BE2C (cell line): ENCODE measurements around the gene NR5A2.

ENCODE experiments used
- DNase-seq: peaks from one replicate; pipeline ENCODE4 v3.0.0-alpha.2; 2020
- H3K27me3 ChIP-seq: fragments of 250-450 bp; sonication (Bioruptor Pico); 2 replicates; pipeline ENCODE4 v1.5.1; 2020; ENCODE audit warnings: mild to moderate bottlenecking
- H3K36me3 ChIP-seq: fragments of 250-450 bp; sonication (Bioruptor Pico); 2 replicates; pipeline ENCODE4 v1.5.1; 2020; ENCODE audit warnings: mild to moderate bottlenecking
- H3K4me1 ChIP-seq: fragments of 250-450 bp; sonication (Bioruptor Pico); 2 replicates; pipeline ENCODE4 v1.5.1; 2020
- H3K4me3 ChIP-seq: 2 replicates; pipeline ENCODE4 v1.5.1; 2011; ENCODE audit warnings: low read depth, low read length
- H3K9me3 ChIP-seq: fragments of 250-450 bp; sonication (Bioruptor Pico); 2 replicates; pipeline ENCODE4 v1.5.1; 2020
- CTCF ChIP-seq: IDR thresholded peaks from 2 replicates; pipeline ENCODE4 v1.5.1; 2012; ENCODE audit warnings: mild to moderate bottlenecking, low read depth, low read length

Gene NR5A2

GRCh38 chr1:199995096-199995685 is 32.3 kb upstream of the NR5A2 start:
- no peaks in the 10 kb centered on the region for H3K4me1 ChIP-seq
- TF ChIP-seq CTCF = no peak
- no peaks in the 10 kb centered on the region for H3K36me3 ChIP-seq

GRCh38 chr1:200005165-200005564 is 22.3 kb upstream of the NR5A2 start:
- no peaks in the 10 kb centered on the region for H3K4me1 ChIP-seq
- DNase-seq = no peak
- no peaks in the 10 kb centered on the region for H3K9me3 ChIP-seq
- no peaks in the 10 kb centered on the region for H3K36me3 ChIP-seq
- H3K4me3 ChIP-seq = no peak overlapping the region
- TF ChIP-seq CTCF = no peak
- H3K27me3 ChIP-seq = peaks cover 6% of the 10 kb centered on the region

More at GRCh38 chr1:199995096-199995685, 32.3 kb upstream of the NR5A2 start:
- H3K27me3 ChIP-seq = no peaks in the 10 kb centered on the region; the same call in none of the 2 replicates
- no peaks in the 10 kb centered on the region for H3K9me3 ChIP-seq
- no peak for DNase-seq
- no peak overlapping the region for H3K4me3 ChIP-seq

- Histone ChIP-seq H3K4me3 (no peak overlapping the region), H3K9me3 (no peaks in the 10 kb centered on the region), H3K4me1 (no peaks in the 10 kb centered on the region), H3K36me3 (no peaks in the 10 kb centered on the region), H3K27me3 (peaks cover 6% of the 10 kb centered on the region)
- DNase-seq = no peak
- no peak for TF ChIP-seq CTCF
Observed at GRCh38 chr1:200006711-200007110, 20.8 kb upstream of the NR5A2 start.

GRCh38 chr1:200015811-200016210 is 11.7 kb upstream of the NR5A2 start:
- no peak for TF ChIP-seq CTCF
- no peaks in the 10 kb centered on the region for H3K36me3 ChIP-seq
- H3K9me3 ChIP-seq = no peaks in the 10 kb centered on the region
- no peak overlapping the region for H3K4me3 ChIP-seq
- H3K4me1 ChIP-seq = no peaks in the 10 kb centered on the region
- H3K27me3 ChIP-seq = peaks cover 5% of the 10 kb centered on the region; the same call in 1 of the 2 replicates
- DNase-seq = no peak

GRCh38 chr1:200021577-200022238 is 5.8 kb upstream of the NR5A2 start:
- no peak for TF ChIP-seq CTCF
- Histone ChIP-seq H3K36me3 (no peaks in the 10 kb centered on the region), H3K4me3 (no peak overlapping the region), H3K4me1 (no peaks in the 10 kb centered on the region), H3K27me3 (peaks cover 12% of the 10 kb centered on the region; the same call in 1 of the 2 replicates), H3K9me3 (no peaks in the 10 kb centered on the region)
- no peak for DNase-seq

- H3K4me3 ChIP-seq = no peak overlapping the region
Observed at GRCh38 chr1:200022239-200022804, 5.2 kb upstream of the NR5A2 start.

More at GRCh38 chr1:200022239-200022804, 5.2 kb upstream of the NR5A2 start:
- no peaks in the 10 kb centered on the region for H3K4me1 ChIP-seq
- no peak for TF ChIP-seq CTCF
- H3K36me3 ChIP-seq = no peaks in the 10 kb centered on the region
- DNase-seq = no peak
- no peaks in the 10 kb centered on the region for H3K9me3 ChIP-seq
- peaks cover 17% of the 10 kb centered on the region for H3K27me3 ChIP-seq
